Measurements from ENCODE around the gene VCPKMT.

VCPKMT gene

DNA sequence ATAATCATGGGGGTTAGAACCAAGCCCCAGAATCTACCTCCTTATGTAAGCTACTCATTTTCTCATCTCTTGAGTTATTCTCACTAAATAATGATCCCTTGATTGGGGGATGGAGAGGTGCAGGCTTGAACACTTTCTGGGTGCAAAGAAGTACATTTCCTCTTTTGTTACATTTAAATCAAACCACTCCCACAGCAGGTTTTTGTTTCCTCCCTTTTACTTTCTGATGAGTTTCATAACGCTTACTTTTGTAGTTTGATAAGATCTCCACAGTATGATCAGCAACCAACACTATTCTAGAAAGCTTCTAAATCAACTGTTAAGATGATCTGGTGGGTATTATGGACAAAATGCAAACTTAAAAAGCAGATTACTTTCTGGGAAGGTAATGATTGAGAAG is 20.5 kb downstream of the VCPKMT start:
- DNase-seq (ENCODE audit: extremely low read depth, low read depth): no peak
- TF ChIP-seq, protein P1, sequence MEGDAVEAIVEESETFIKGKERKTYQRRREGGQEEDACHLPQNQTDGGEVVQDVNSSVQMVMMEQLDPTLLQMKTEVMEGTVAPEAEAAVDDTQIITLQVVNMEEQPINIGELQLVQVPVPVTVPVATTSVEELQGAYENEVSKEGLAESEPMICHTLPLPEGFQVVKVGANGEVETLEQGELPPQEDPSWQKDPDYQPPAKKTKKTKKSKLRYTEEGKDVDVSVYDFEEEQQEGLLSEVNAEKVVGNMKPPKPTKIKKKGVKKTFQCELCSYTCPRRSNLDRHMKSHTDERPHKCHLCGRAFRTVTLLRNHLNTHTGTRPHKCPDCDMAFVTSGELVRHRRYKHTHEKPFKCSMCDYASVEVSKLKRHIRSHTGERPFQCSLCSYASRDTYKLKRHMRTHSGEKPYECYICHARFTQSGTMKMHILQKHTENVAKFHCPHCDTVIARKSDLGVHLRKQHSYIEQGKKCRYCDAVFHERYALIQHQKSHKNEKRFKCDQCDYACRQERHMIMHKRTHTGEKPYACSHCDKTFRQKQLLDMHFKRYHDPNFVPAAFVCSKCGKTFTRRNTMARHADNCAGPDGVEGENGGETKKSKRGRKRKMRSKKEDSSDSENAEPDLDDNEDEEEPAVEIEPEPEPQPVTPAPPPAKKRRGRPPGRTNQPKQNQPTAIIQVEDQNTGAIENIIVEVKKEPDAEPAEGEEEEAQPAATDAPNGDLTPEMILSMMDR (IDR thresholded peaks at IDR 0.05; ENCODE audit: low read depth, low read length, missing control alignments): no peak
- no peak overlapping the region for H3K4me3 ChIP-seq (replicated peaks; ENCODE audit: low read depth, low read length)

DNA sequence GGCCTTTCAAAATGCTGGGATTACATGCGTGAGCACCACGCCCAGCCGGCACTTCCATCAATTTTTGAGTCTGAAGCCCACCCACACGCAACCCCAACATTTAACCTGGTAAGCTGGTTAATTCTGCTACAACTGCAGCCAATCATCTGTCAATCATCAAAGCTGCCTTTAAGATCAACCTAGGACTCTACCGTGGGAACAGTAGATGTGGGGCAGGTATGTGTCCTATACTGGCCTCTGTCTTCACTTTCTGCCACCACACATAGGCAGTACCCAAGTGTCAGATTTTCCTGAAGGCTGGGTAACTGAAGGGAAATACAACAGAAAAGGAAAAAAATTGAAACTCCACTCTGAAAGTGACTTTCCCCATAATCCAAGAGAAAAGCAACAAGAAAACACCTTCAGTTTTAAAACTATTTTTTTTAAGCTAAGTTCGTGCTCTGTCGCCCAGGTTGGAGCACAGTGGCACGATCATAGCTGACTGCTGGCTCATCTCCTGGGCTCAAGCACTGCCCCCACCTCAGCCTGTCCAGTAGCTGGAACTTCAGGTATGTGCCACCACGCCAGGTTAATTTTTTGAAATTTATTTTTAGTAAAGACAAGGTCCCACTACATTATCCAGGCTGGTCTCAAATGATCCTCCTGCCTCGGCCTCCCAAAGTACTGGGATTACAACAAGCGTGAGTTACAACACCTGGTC is 22.2 kb downstream of the VCPKMT start:
- DNase-seq (ENCODE audit: extremely low read depth, low read depth): no peak
- no peak overlapping the region for H3K4me3 ChIP-seq (replicated peaks; ENCODE audit: low read depth, low read length)
- TF ChIP-seq, protein P1 (IDR thresholded peaks at IDR 0.05; ENCODE audit: low read depth, low read length, missing control alignments): no peak

DNA sequence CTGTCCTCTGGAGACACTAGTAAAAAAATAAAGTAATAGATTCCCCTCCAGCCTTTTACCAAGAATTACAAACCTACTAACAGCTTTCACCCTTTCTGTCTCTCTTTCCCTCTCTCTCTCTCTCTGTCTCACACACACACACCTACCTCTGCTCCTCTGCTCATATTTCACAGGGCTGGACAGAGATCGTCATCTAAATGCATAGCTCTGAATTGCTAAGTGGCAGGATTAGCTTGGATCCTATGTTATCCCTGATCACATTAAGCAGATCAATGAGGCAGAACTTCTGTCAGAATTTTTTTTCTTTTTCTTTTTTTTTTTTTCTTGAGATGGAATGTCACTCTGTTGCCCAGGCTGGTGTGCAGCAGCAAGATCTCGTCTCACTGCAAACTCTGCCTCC is 22.9 kb downstream of the VCPKMT start:
- no peak overlapping the region for H3K4me3 ChIP-seq (replicated peaks; ENCODE audit: low read depth, low read length)
- no peak for DNase-seq (ENCODE audit: extremely low read depth, low read depth)
- TF ChIP-seq, protein P1 (IDR thresholded peaks at IDR 0.05; ENCODE audit: low read depth, low read length, missing control alignments): no peak

DNA sequence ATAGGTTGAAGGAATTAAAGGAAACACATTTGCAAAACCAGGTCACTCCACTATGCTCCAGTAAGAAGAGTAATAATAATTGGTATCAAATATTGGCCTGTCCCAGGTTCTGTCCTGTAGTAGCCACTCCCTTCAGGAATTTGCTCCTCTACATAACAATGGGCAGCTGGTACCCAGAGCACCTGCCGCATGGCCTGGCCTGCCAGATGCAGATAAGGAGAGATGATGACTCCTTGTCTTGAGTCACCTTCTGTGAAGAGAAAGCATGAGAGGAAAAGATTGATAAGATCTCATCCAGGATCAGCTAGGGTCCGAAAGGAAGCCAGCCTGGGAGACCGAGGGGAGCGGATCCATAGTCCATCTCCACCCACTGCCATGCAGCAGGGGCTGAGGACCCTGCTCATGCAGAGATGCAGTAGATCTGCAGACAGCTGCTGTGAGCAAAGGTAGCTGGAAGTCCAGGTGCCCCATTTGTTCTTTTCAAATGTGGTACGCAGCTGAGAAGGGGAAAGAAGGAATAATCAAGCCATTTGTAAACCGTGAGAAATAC is 24.3 kb downstream of the VCPKMT start:
- no peak overlapping the region for H3K4me3 ChIP-seq (replicated peaks; ENCODE audit: low read depth, low read length)
- TF ChIP-seq, protein P1 (IDR thresholded peaks at IDR 0.05; ENCODE audit: low read depth, low read length, missing control alignments): no peak
- no peak for DNase-seq (ENCODE audit: extremely low read depth, low read depth)

DNA sequence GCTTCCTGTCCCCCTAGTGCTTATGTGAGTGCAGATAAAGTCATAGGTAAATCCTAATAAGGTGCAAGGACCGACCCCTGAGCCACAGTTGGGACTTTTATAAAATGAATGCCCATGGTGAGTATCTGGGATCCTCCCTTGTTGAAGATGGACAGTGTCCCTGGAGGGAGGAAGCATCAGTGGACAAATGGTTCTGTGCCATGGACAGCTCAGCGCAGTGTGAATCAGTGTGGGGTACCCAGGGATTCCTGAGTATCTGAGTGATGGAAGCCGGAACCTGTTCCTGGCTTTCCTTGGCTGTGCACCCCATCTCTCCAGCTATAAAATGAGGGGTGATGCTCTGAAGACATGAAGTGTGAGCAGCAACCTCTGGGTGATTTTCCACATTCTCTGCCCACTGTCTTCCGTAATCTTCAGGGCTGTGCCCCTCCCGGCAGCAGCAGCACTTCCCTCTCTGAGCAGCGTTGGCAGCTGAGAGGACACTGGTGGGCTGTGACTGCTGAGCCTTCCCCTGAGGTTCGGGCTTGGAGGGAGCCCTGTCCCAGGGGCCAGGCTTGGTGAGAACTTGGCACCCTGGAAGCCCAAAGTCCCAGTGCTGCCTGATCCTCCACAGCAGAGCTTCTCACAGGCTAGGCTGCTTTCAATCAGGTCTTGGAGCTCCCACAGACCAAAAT is 25.0 kb downstream of the VCPKMT start:
- no peak overlapping the region for H3K4me3 ChIP-seq (replicated peaks; ENCODE audit: low read depth, low read length)
- TF ChIP-seq, protein P1 (IDR thresholded peaks at IDR 0.05; ENCODE audit: low read depth, low read length, missing control alignments): no peak
- no peak for DNase-seq (ENCODE audit: extremely low read depth, low read depth)

DNA sequence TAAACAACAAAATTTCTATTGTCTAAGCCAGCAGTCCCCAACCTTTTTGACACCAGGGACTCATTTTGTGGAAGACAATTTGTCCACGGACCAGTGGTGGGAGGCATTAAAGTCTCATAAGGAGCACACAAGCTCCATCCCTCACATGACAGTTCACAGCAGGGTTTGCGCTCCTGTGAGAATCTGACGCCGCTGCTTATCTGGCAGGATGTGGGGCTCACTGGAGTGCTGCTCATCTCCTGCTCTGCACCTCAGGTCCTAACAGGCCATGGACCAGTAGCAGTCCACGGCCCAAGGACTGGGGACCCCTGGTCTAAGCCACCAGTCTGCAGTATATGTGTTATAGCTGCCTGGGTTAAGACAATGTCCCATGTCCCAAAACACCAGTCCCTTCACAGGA is 27.2 kb downstream of the VCPKMT start:
- DNase-seq (ENCODE audit: extremely low read depth, low read depth): no peak
- H3K4me3 ChIP-seq (replicated peaks; ENCODE audit: low read depth, low read length): no peak overlapping the region
- TF ChIP-seq, protein P1 (IDR thresholded peaks at IDR 0.05; ENCODE audit: low read depth, low read length, missing control alignments): no peak

Measured in HFF-Myc (cell line).